Peyer's patch (tissue), 4 donors: ENCODE measurements around the gene ROBO3.

Experiments used
- CTCF ChIP-seq, 6 experiments: fragments of 450-650 bp in 4 of 6; fragments of 200-600 bp in 2 of 6; sonication (generic) in 1 of 6; IDR thresholded peaks; one replicate each; pipeline ENCODE4 v1.5.1; 2017 to 2019; ENCODE audit warnings: antibody characterized with exemption in 6 of 6, mild to moderate bottlenecking in 3 of 6, moderate library complexity in 1 of 6
- POLR2A ChIP-seq, 2 donors: fragments of 450-650 bp; IDR thresholded peaks; one replicate each; pipeline ENCODE4 v1.5.1; 2017; ENCODE audit warnings: antibody characterized with exemption in 2 of 2, mild to moderate bottlenecking in 2 of 2, moderate library complexity in 2 of 2

- TF ChIP-seq CTCF (IDR thresholded peaks at IDR 0.05): no peak
- TF ChIP-seq POLR2A (IDR thresholded peaks at IDR 0.05): no peak
Measured at GRCh38 chr11:124817036-124817435, 48.2 kb upstream of the ROBO3 start.
